Vagina (tissue), 2 donors: ENCODE measurements around the gene CCDC188.

Experiments
- POLR2A ChIP-seq, 2 donors: fragments of 450-650 bp; IDR thresholded peaks; one replicate each; pipeline ENCODE4 v1.6.1; 2017; ENCODE audit warnings: antibody characterized with exemption in 2 of 2, mild to moderate bottlenecking in 2 of 2, moderate library complexity in 2 of 2
- POLR2AphosphoS5 ChIP-seq, 2 donors: sonication (generic); formaldehyde crosslinking; IDR thresholded peaks; one replicate each; pipeline ENCODE4 v1.9.0; 2017; ENCODE audit warnings: antibody characterized with exemption in 2 of 2, mild to moderate bottlenecking in 2 of 2, low read depth in 1 of 2; ENCODE audit not compliant: insufficient read depth in 1 of 2
- TF ChIP-seq, protein P1 (sequence below), 3 experiments: fragments of 450-650 bp in 2 of 3; fragments of 200-600 bp in 1 of 3; sonication (generic) in 1 of 3; IDR thresholded peaks; one replicate each; pipeline ENCODE4 v1.5.1; 2017 to 2019; ENCODE audit warnings: antibody characterized with exemption in 3 of 3, mild to moderate bottlenecking in 2 of 3, moderate library complexity in 2 of 3

DNA sequence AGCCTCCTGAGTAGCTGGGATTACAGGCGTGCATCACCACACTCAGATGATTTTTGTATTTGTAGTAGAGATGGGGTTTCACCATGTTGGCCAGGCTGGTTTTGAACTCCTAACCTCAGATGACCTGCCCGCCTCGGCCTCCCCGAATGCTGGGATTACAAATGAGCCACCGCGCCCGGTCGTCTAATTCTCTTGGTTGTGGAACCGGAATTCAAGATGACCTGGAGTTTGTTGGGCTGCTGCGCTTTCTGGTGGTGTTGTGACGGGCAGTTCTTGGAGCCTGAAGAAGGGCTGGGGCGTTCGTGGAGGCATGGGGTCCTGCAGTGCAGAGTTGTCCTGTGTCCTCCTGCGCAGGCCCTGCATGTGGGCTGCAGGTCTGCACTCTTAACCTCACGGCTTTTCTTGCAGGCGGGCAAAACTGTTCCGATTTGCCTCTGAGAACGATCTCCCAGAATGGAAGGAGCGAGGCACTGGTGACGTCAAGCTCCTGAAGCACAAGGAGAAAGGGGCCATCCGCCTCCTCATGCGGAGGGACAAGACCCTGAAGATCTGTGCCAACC is 28.9 kb downstream of the CCDC188 start:
- no peak for TF ChIP-seq POLR2A (IDR thresholded peaks at IDR 0.05)
- TF ChIP-seq, protein P1, sequence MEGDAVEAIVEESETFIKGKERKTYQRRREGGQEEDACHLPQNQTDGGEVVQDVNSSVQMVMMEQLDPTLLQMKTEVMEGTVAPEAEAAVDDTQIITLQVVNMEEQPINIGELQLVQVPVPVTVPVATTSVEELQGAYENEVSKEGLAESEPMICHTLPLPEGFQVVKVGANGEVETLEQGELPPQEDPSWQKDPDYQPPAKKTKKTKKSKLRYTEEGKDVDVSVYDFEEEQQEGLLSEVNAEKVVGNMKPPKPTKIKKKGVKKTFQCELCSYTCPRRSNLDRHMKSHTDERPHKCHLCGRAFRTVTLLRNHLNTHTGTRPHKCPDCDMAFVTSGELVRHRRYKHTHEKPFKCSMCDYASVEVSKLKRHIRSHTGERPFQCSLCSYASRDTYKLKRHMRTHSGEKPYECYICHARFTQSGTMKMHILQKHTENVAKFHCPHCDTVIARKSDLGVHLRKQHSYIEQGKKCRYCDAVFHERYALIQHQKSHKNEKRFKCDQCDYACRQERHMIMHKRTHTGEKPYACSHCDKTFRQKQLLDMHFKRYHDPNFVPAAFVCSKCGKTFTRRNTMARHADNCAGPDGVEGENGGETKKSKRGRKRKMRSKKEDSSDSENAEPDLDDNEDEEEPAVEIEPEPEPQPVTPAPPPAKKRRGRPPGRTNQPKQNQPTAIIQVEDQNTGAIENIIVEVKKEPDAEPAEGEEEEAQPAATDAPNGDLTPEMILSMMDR (IDR thresholded peaks at IDR 0.05), result no peak
- no peak for TF ChIP-seq POLR2AphosphoS5 (IDR thresholded peaks at IDR 0.05; ENCODE audit: insufficient read depth in 1 of 2, low read depth in 1 of 2)
